Neural cell (in vitro differentiated cells): ENCODE measurements around the gene AKT1. TPM values are rescaled to one million over a fixed set of nuclear protein-coding genes. Genes with fewer than 3 reads are reported as not detected.

Source experiments
- H2AFZ ChIP-seq: fragments of 200-600, 300-800 bp; sonication (generic), shearing (Covaris generic); 2 replicates; pipeline ENCODE4 v1.6.0; 2014; ENCODE audit warnings: low read depth, mild to moderate bottlenecking, antibody characterized with exemption, low read length, moderate library complexity
- H3F3A ChIP-seq: fragments of 200-600 bp; shearing (Covaris generic); 2 replicates; pipeline ENCODE4 v1.6.1; 2016; ENCODE audit warnings: mild to moderate bottlenecking, moderate library complexity, mixed read lengths, antibody characterized with exemption, low read length; ENCODE audit not compliant: insufficient read depth, poor library complexity, severe bottlenecking
- H3K27ac ChIP-seq: fragments of 200-600, 300-800 bp; sonication (generic), shearing (Covaris generic); 2 replicates; pipeline ENCODE4 v1.5.1; 2014; ENCODE audit warnings: mild to moderate bottlenecking, low read length, moderate library complexity
- H3K27me3 ChIP-seq: fragments of 300-800, 200-600 bp; sonication (generic), shearing (Covaris generic); 2 replicates; pipeline ENCODE4 v1.6.0; 2014; ENCODE audit warnings: mild to moderate bottlenecking, low read depth, low read length, moderate library complexity; ENCODE audit not compliant: insufficient read depth
- H3K36me3 ChIP-seq: fragments of 300-800, 200-600 bp; sonication (generic), shearing (Covaris generic); 2 replicates; pipeline ENCODE4 v1.5.1; 2014; ENCODE audit warnings: mild to moderate bottlenecking, antibody characterized with exemption, low read length, moderate library complexity; ENCODE audit not compliant: insufficient read depth
- H3K4me2 ChIP-seq: fragments of 300-800, 200-600 bp; sonication (generic), shearing (Covaris generic); 2 replicates; pipeline ENCODE4 v1.6.0; 2014; ENCODE audit warnings: mild to moderate bottlenecking, low read length
- H3K4me3 ChIP-seq: fragments of 300-800, 200-600 bp; sonication (generic), shearing (Covaris generic); 2 replicates; pipeline ENCODE4 v1.5.1; 2014; ENCODE audit warnings: mild to moderate bottlenecking, low read length, moderate library complexity
- H3K79me2 ChIP-seq: fragments of 200-600 bp; shearing (Covaris generic); replicated peaks from 2 replicates; pipeline ENCODE4 v1.6.0; 2014; ENCODE audit warnings: mild to moderate bottlenecking, low read length, moderate library complexity; ENCODE audit not compliant: insufficient read depth
- H3K9ac ChIP-seq: fragments of 300-800, 200-600 bp; sonication (generic), shearing (Covaris generic); 2 replicates; pipeline ENCODE4 v1.6.1; 2016; ENCODE audit warnings: mild to moderate bottlenecking, low read length, mixed read lengths
- H3K9me2 ChIP-seq: fragments of 200-600 bp; shearing (Covaris generic); 2 replicates; pipeline ENCODE4 v1.6.1; 2016; ENCODE audit warnings: mild to moderate bottlenecking, low read length, mixed read lengths; ENCODE audit not compliant: insufficient read depth
- H3K9me3 ChIP-seq: fragments of 200-600, 300-800 bp; sonication (generic), shearing (Covaris generic); 2 replicates; pipeline ENCODE4 v1.6.1; 2016; ENCODE audit warnings: mild to moderate bottlenecking, mixed run types, low read length, moderate library complexity, mixed read lengths
- H4K20me1 ChIP-seq: fragments of 200-600 bp; shearing (Covaris generic); 2 replicates; pipeline ENCODE4 v1.6.1; 2016; ENCODE audit warnings: mild to moderate bottlenecking, mixed run types; ENCODE audit not compliant: insufficient read depth
- EP300 ChIP-seq: fragments of 450-650 bp; conservative IDR thresholded peaks from 2 replicates; pipeline ENCODE4 v1.6.1; 2014; ENCODE audit warnings: antibody characterized with exemption, mild to moderate bottlenecking, moderate library complexity; ENCODE audit not compliant: poor library complexity, severe bottlenecking
- EZH2 ChIP-seq: fragments of 200-600, 300-800 bp; shearing (Covaris generic), sonication (generic); IDR thresholded peaks from 2 replicates; pipeline ENCODE4 v1.6.1; 2014; ENCODE audit warnings: antibody characterized with exemption, low read length, borderline replicate concordance, mild to moderate bottlenecking; ENCODE audit not compliant: insufficient read depth, poor library complexity, severe bottlenecking
- MXI1 ChIP-seq: fragments of 450-650 bp; conservative IDR thresholded peaks from 2 replicates; pipeline ENCODE4 v1.6.1; 2014; ENCODE audit warnings: antibody characterized with exemption, mild to moderate bottlenecking; ENCODE audit not compliant: poor library complexity, severe bottlenecking
- POLR2AphosphoS5 ChIP-seq: IDR thresholded peaks from 2 replicates; pipeline ENCODE4 v1.6.1; 2012
- RAD21 ChIP-seq: fragments of 450-650 bp; conservative IDR thresholded peaks from 2 replicates; pipeline ENCODE4 v1.6.1; 2014; ENCODE audit warnings: antibody characterized with exemption, mild to moderate bottlenecking, moderate library complexity
- REST ChIP-seq: IDR thresholded peaks from 2 replicates; pipeline ENCODE4 v1.6.1; 2012; ENCODE audit warnings: borderline replicate concordance
- SMC3 ChIP-seq: fragments of 450-650 bp; conservative IDR thresholded peaks from 2 replicates; pipeline ENCODE4 v1.6.1; 2014; ENCODE audit warnings: antibody characterized with exemption, mild to moderate bottlenecking, moderate library complexity; ENCODE audit not compliant: poor library complexity
- TAF1 ChIP-seq: IDR thresholded peaks from 2 replicates; pipeline ENCODE4 v1.6.1; 2012; ENCODE audit warnings: low read depth
- polyA plus RNA-seq: library from polyadenylated mRNA; depleted of rRNA; stranded (reverse); fragments of >200 nt; gene quantifications from 2 replicates; pipeline ENCODE4 v1.2.3, GENCODE V29; 2014
- TF ChIP-seq, protein P1 (sequence below): fragments of 450-650 bp; IDR thresholded peaks from 2 replicates; pipeline ENCODE4 v1.5.1; 2014; ENCODE audit warnings: antibody characterized with exemption, mild to moderate bottlenecking, moderate library complexity; ENCODE audit not compliant: poor library complexity, severe bottlenecking

The AKT1 gene
- polyA plus RNA-seq, 1 donor from 2014 or later, result 159 TPM

- TF ChIP-seq, protein P1, sequence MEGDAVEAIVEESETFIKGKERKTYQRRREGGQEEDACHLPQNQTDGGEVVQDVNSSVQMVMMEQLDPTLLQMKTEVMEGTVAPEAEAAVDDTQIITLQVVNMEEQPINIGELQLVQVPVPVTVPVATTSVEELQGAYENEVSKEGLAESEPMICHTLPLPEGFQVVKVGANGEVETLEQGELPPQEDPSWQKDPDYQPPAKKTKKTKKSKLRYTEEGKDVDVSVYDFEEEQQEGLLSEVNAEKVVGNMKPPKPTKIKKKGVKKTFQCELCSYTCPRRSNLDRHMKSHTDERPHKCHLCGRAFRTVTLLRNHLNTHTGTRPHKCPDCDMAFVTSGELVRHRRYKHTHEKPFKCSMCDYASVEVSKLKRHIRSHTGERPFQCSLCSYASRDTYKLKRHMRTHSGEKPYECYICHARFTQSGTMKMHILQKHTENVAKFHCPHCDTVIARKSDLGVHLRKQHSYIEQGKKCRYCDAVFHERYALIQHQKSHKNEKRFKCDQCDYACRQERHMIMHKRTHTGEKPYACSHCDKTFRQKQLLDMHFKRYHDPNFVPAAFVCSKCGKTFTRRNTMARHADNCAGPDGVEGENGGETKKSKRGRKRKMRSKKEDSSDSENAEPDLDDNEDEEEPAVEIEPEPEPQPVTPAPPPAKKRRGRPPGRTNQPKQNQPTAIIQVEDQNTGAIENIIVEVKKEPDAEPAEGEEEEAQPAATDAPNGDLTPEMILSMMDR, result no peak
- no peak for TF ChIP-seq EP300
Measured at GRCh38 chr14:104724981-104725771, 70.4 kb downstream of the AKT1 start (continued).

GRCh38 chr14:104724407-104724980, 71.1 kb downstream of the AKT1 start:
- Histone ChIP-seq H4K20me1 (no peaks in the 10 kb centered on the region), H3K79me2 (no peaks in the 10 kb centered on the region), H3K27ac (no peak overlapping the region), H3K4me3 (peak overlapping the region; percentile 55), H3K27me3 (peaks cover 4% of the 10 kb centered on the region), H3K9ac (peak overlapping the region; percentile 23), H3K4me2 (no peak overlapping the region), H3K9me2 (no peaks in the 10 kb centered on the region), H3K36me3 (no peaks in the 10 kb centered on the region), H3F3A (no peaks in the 10 kb centered on the region), H3K9me3 (no peaks in the 10 kb centered on the region), H2AFZ (no peak overlapping the region)
- TF ChIP-seq EP300 (no peak), EZH2 (no peak), MXI1 (no peak), RAD21 (no peak), SMC3 (no peak), POLR2AphosphoS5 (no peak), TAF1 (no peak), REST (no peak)
- TF ChIP-seq, protein P1, result no peak
